HCT116 (cell line): ENCODE results near the gene PEMT. TPM values are rescaled to one million over a fixed set of nuclear protein-coding genes. Genes with fewer than 3 reads are reported as not detected.

Experiments
- ATAC-seq: fragments of 200-7000 bp; cut with Tn5 transposase; 2 replicates; pipeline ENCODE4 v1.9.1; 2020; ENCODE audit warnings: mild to moderate bottlenecking, moderate library complexity
- BruUV-seq: library from RNA; stranded (reverse); fragments of 400-500 nt; replicated peaks from 2 replicates; lab custom pipeline; 2021; lab: Mats Ljungman, UMichigan
- CTCF ChIA-PET: fragments of 300-600 bp; sonication (Branson Sonifier 250); formaldehyde crosslinking; loops from one replicate; lab custom pipeline; 2021; ENCODE audit warnings: antibody characterized with exemption; lab: Charles Lee
- POLR2A ChIA-PET: fragments of 300-600, 350-600 bp; sonication (Branson Sonifier 250); formaldehyde crosslinking; loops from one replicate; lab custom pipeline; 2021; ENCODE audit warnings: antibody characterized with exemption; lab: Charles Lee
- RAD21 ChIA-PET, 2 experiments: fragments of 300-600 bp; sonication (Branson Sonifier 250); formaldehyde crosslinking; loops; one replicate each; lab custom pipeline; 2023; ENCODE audit warnings: low total read pairs in 2 of 2; ENCODE audit not compliant: uncharacterized antibody in 2 of 2, unreplicated experiment in 2 of 2, low non-redundant PET in 1 of 2; lab: Charles Lee
- DNase-seq: peaks from one replicate; pipeline ENCODE4 v3.0.0-alpha.2; 2010; ENCODE audit warnings: low read depth, low spot score
- H2AFZ ChIP-seq: fragments of 200-600 bp; shearing (Covaris generic), sonication (generic); 2 replicates; pipeline ENCODE4 v1.6.1; 2017; ENCODE audit warnings: low read depth, mixed run types, mixed read lengths, antibody characterized with exemption, low read length; ENCODE audit not compliant: poor library complexity, severe bottlenecking
- H3K27ac ChIP-seq: 2 replicates; pipeline ENCODE4 v1.5.1; 2012; ENCODE audit warnings: low read depth, low read length
- H3K27me3 ChIP-seq: fragments of 200-600 bp; sonication (generic); 2 replicates; pipeline ENCODE4 v1.6.1; 2016; ENCODE audit warnings: mixed run types, low read length, mixed read lengths; ENCODE audit not compliant: insufficient read depth
- H3K36me3 ChIP-seq, 2 experiments: fragments of 200-500 bp in 1 of 2; fragments of 200-600 bp in 1 of 2; sonication (Bioruptor generic) in 1 of 2; sonication (generic) in 1 of 2; 2 replicates each; pipeline versions ENCODE4 v1.5.1 to v1.6.1; 2014 to 2016; ENCODE audit warnings: low read length in 2 of 2, inconsistent platforms in 1 of 2, mixed read lengths in 1 of 2, mixed run types in 1 of 2; ENCODE audit not compliant: insufficient read depth in 2 of 2, control insufficient read depth in 1 of 2
- H3K4me1 ChIP-seq, 2 experiments: fragments of 200-600 bp in 1 of 2; sonication (generic) in 1 of 2; 2 replicates each; pipeline versions ENCODE4 v1.5.1 to v1.6.1; 2012 to 2017; ENCODE audit warnings: low read length in 2 of 2, inconsistent platforms in 1 of 2, mild to moderate bottlenecking in 1 of 2, mixed read lengths in 1 of 2, mixed run types in 1 of 2, moderate library complexity in 1 of 2; ENCODE audit not compliant: insufficient read depth in 2 of 2, control insufficient read depth in 1 of 2
- H3K4me2 ChIP-seq: fragments of 200-600 bp; sonication (generic); 2 replicates; pipeline ENCODE4 v1.6.1; 2017; ENCODE audit warnings: mixed run types, low read length, mixed read lengths
- H3K4me3 ChIP-seq, 2 experiments: fragments of 200-600 bp in 1 of 2; sonication (generic) in 1 of 2; replicated peaks in 1 of 2; 2 replicates each; pipeline ENCODE4 v1.5.1; 2011 to 2016; ENCODE audit warnings: low read length in 2 of 2, control low read depth in 1 of 2, low read depth in 1 of 2, mild to moderate bottlenecking in 1 of 2, mixed read lengths in 1 of 2, mixed run types in 1 of 2
- H3K79me2 ChIP-seq: fragments of 200-600 bp; sonication (generic); 2 replicates; pipeline ENCODE4 v1.6.1; 2017; ENCODE audit warnings: mild to moderate bottlenecking, mixed run types, low read length, moderate library complexity, mixed read lengths; ENCODE audit not compliant: insufficient read depth
- H3K9ac ChIP-seq: fragments of 200-600 bp; sonication (generic); 2 replicates; pipeline ENCODE4 v1.6.1; 2016; ENCODE audit warnings: low read length, mixed read lengths
- H3K9me2 ChIP-seq: fragments of 200-600 bp; sonication (generic), shearing (Covaris generic); 2 replicates; pipeline ENCODE4 v1.6.1; 2017; ENCODE audit warnings: mixed run types, mild to moderate bottlenecking, moderate library complexity; ENCODE audit not compliant: insufficient read depth
- H3K9me3 ChIP-seq, 2 experiments: fragments of 200-500 bp in 1 of 2; fragments of 200-600 bp in 1 of 2; sonication (Bioruptor generic) in 1 of 2; sonication (generic) in 1 of 2; 2 replicates each; pipeline ENCODE4 v1.6.1; 2014 to 2017; ENCODE audit warnings: low read length in 2 of 2, mixed read lengths in 2 of 2, inconsistent platforms in 1 of 2, low read depth in 1 of 2, mild to moderate bottlenecking in 1 of 2, mixed run types in 1 of 2, moderate library complexity in 1 of 2; ENCODE audit not compliant: control insufficient read depth in 1 of 2, insufficient read depth in 1 of 2
- H4K20me1 ChIP-seq: fragments of 200-600 bp; sonication (generic), shearing (Covaris generic); 2 replicates; pipeline ENCODE4 v1.6.1; 2017; ENCODE audit warnings: mixed run types, mild to moderate bottlenecking, moderate library complexity; ENCODE audit not compliant: insufficient read depth
- CEBPB ChIP-seq: IDR thresholded peaks from 2 replicates; pipeline ENCODE4 v1.6.1; 2012; ENCODE audit warnings: low read depth
- EZH2 ChIP-seq: fragments of 200-600 bp; sonication (generic); IDR thresholded peaks from 2 replicates; pipeline ENCODE4 v1.6.1; 2017; ENCODE audit warnings: antibody characterized with exemption, mixed run types
- FOSL1 ChIP-seq: IDR thresholded peaks from 2 replicates; pipeline ENCODE4 v1.6.1; 2012; ENCODE audit warnings: low read depth
- POLR2A ChIP-seq: IDR thresholded peaks from 2 replicates; pipeline ENCODE4 v1.7.0; 2011; ENCODE audit warnings: borderline replicate concordance; ENCODE audit not compliant: insufficient read depth, insufficient read length; ENCODE audit errors: extremely low read depth
- RAD21 ChIP-seq: IDR thresholded peaks from 2 replicates; pipeline ENCODE4 v1.6.1; 2012; ENCODE audit warnings: low read depth, mild to moderate bottlenecking
- SRF ChIP-seq: IDR thresholded peaks from 2 replicates; pipeline ENCODE4 v1.6.1; 2012; ENCODE audit warnings: low read depth
- TCF7L2 ChIP-seq: IDR thresholded peaks from 2 replicates; pipeline ENCODE4 v1.7.0; 2011; ENCODE audit warnings: borderline replicate concordance, inconsistent platforms; ENCODE audit not compliant: insufficient read depth, insufficient read length; ENCODE audit errors: extremely low read depth
- ZNF274 ChIP-seq: fragments of 200-500 bp; sonication (Bioruptor generic); IDR thresholded peaks from 2 replicates; pipeline ENCODE4 v1.6.1; 2014; ENCODE audit warnings: mild to moderate bottlenecking, low read depth, low read length, inconsistent platforms
- intact Hi-C: fragments of 100-400 bp; cut with micrococcal nuclease; formaldehyde crosslinking; loops from 2 replicates; pipeline ENCODE4 v1.10.0; 2022
- total RNA-seq: library from RNA; stranded (reverse); gene quantifications from one replicate; pipeline ENCODE4 v1.2.1, GENCODE V29; 2021; ENCODE audit not compliant: unreplicated experiment
- TF ChIP-seq, protein P1 (sequence below): IDR thresholded peaks from 2 replicates; pipeline ENCODE4 v1.6.1; 2012
- TF ChIP-seq, protein P2 (sequence below): IDR thresholded peaks from 2 replicates; pipeline ENCODE4 v1.6.1; 2012
- TF ChIP-seq, protein P3 (sequence below): IDR thresholded peaks from 2 replicates; pipeline ENCODE4 v1.6.1; 2011; ENCODE audit warnings: mild to moderate bottlenecking, low read length, moderate library complexity; ENCODE audit not compliant: insufficient replicate concordance; ENCODE audit errors: extremely low read depth
- TF ChIP-seq, protein P4 (sequence below), 3 experiments: fragments of 200-600 bp in 1 of 3; sonication (generic) in 1 of 3; IDR thresholded peaks in 2 of 3; conservative IDR thresholded peaks in 1 of 3; 2 replicates each; pipeline ENCODE4 v1.5.1; 2012 to 2017; ENCODE audit warnings: low read depth in 2 of 3, low read length in 2 of 3, antibody characterized with exemption in 1 of 3, borderline replicate concordance in 1 of 3, control low read depth in 1 of 3, mild to moderate bottlenecking in 1 of 3, mixed read lengths in 1 of 3, mixed run types in 1 of 3, moderate library complexity in 1 of 3; ENCODE audit not compliant: insufficient read depth in 1 of 3
- TF ChIP-seq, protein P5 (sequence below): IDR thresholded peaks from 2 replicates; pipeline ENCODE4 v1.6.1; 2012; ENCODE audit warnings: low read depth

PEMT gene
- total RNA-seq, 1 experiment from 2014 or later: 52.1 TPM

DNA sequence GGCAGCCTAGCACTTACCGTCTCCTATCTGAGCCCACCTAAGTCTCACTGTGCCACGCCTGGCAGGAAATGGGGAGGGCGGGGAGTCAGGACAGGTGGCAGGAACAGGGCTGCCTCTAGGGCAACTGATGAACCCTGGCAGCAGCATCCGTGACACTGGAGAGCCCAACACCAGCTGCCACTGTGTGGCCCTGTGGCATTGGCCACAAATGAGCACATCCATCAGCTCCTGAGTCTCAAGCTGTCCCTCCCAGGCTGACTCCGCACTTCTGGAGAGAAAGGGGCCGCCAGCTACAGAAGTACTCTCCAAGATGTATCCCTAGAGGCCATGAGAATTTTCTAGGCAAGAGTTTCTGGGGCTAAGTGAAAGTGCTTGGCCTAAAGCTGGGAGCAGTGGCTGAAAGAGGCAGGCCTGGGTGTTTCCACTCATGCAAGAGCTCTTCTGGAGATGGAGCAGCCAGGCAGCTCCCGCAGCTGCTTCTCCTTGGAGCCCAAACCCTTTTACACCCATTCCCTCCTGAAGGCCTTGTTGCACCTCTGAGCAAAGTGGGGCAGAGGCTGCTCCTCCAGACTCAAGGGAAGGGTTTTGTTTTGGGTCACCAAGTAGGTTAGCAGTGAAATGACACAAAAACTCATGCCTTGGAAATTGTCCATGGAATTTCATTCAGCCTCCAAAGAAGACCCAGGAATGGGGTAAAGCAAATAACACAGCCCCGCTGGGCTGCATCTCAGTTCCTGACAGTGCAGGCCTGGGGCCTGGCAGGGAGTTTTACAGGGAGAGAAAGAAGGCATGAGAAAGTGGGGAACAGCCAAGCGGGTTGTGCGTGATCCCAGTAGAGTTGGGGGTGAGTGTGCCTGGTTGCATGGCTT lies 25.8 kb downstream of the PEMT start:
- ChIA-PET CTCF (interaction anchor here (1.3 kb wide), 1 partner anchor 69 kb away, joined by 5 read pairs; no protein-coding TSS in a partner anchor), POLR2A (no interaction called here), RAD21 (no interaction called here)
- DNase-seq (no peak), ATAC-seq (no peak)
- no peaks in the 10 kb centered on the region for H3K79me2 ChIP-seq
- no peaks in the 10 kb centered on the region for H4K20me1 ChIP-seq
- H3K9me3 ChIP-seq: no peaks in the 10 kb centered on the region
- intact Hi-C loops: no loop called here
- H2AFZ ChIP-seq: no peak overlapping the region
- H3K4me1 ChIP-seq: no peaks in the 10 kb centered on the region
- H3K36me3 ChIP-seq: no peaks in the 10 kb centered on the region
- no peak overlapping the region for H3K4me2 ChIP-seq
- TF ChIP-seq, protein P1, sequence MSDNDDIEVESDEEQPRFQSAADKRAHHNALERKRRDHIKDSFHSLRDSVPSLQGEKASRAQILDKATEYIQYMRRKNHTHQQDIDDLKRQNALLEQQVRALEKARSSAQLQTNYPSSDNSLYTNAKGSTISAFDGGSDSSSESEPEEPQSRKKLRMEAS: no peak
- TF ChIP-seq EZH2 (no peak), FOSL1 (no peak), RAD21 (no peak), CEBPB (no peak), SRF (no peak), POLR2A (no peak), TCF7L2 (no peak), ZNF274 (no peak)
- TF ChIP-seq, protein P2, sequence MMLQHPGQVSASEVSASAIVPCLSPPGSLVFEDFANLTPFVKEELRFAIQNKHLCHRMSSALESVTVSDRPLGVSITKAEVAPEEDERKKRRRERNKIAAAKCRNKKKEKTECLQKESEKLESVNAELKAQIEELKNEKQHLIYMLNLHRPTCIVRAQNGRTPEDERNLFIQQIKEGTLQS: no peak
- TF ChIP-seq, protein P3, sequence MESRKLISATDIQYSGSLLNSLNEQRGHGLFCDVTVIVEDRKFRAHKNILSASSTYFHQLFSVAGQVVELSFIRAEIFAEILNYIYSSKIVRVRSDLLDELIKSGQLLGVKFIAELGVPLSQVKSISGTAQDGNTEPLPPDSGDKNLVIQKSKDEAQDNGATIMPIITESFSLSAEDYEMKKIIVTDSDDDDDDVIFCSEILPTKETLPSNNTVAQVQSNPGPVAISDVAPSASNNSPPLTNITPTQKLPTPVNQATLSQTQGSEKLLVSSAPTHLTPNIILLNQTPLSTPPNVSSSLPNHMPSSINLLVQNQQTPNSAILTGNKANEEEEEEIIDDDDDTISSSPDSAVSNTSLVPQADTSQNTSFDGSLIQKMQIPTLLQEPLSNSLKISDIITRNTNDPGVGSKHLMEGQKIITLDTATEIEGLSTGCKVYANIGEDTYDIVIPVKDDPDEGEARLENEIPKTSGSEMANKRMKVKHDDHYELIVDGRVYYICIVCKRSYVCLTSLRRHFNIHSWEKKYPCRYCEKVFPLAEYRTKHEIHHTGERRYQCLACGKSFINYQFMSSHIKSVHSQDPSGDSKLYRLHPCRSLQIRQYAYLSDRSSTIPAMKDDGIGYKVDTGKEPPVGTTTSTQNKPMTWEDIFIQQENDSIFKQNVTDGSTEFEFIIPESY: no peak
- TF ChIP-seq, protein P4, sequence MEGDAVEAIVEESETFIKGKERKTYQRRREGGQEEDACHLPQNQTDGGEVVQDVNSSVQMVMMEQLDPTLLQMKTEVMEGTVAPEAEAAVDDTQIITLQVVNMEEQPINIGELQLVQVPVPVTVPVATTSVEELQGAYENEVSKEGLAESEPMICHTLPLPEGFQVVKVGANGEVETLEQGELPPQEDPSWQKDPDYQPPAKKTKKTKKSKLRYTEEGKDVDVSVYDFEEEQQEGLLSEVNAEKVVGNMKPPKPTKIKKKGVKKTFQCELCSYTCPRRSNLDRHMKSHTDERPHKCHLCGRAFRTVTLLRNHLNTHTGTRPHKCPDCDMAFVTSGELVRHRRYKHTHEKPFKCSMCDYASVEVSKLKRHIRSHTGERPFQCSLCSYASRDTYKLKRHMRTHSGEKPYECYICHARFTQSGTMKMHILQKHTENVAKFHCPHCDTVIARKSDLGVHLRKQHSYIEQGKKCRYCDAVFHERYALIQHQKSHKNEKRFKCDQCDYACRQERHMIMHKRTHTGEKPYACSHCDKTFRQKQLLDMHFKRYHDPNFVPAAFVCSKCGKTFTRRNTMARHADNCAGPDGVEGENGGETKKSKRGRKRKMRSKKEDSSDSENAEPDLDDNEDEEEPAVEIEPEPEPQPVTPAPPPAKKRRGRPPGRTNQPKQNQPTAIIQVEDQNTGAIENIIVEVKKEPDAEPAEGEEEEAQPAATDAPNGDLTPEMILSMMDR (IDR thresholded peaks at IDR 0.05 in 2 of 3, conservative IDR thresholded peaks at IDR 0.05 in 1 of 3; ENCODE audit: borderline replicate concordance in 1 of 3, insufficient read depth in 1 of 3, low read depth in 2 of 3, low read length in 2 of 3): no peak
- TF ChIP-seq, protein P5, sequence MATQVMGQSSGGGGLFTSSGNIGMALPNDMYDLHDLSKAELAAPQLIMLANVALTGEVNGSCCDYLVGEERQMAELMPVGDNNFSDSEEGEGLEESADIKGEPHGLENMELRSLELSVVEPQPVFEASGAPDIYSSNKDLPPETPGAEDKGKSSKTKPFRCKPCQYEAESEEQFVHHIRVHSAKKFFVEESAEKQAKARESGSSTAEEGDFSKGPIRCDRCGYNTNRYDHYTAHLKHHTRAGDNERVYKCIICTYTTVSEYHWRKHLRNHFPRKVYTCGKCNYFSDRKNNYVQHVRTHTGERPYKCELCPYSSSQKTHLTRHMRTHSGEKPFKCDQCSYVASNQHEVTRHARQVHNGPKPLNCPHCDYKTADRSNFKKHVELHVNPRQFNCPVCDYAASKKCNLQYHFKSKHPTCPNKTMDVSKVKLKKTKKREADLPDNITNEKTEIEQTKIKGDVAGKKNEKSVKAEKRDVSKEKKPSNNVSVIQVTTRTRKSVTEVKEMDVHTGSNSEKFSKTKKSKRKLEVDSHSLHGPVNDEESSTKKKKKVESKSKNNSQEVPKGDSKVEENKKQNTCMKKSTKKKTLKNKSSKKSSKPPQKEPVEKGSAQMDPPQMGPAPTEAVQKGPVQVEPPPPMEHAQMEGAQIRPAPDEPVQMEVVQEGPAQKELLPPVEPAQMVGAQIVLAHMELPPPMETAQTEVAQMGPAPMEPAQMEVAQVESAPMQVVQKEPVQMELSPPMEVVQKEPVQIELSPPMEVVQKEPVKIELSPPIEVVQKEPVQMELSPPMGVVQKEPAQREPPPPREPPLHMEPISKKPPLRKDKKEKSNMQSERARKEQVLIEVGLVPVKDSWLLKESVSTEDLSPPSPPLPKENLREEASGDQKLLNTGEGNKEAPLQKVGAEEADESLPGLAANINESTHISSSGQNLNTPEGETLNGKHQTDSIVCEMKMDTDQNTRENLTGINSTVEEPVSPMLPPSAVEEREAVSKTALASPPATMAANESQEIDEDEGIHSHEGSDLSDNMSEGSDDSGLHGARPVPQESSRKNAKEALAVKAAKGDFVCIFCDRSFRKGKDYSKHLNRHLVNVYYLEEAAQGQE: no peak
- BruUV-seq: no TSS peak
- no peak overlapping the region for H3K27ac ChIP-seq
- no peak overlapping the region for H3K9ac ChIP-seq
- no peak overlapping the region for H3K4me3 ChIP-seq
- H3K27me3 ChIP-seq: no peaks in the 10 kb centered on the region
- H3K9me2 ChIP-seq: no peaks in the 10 kb centered on the region
